SH-SY5Y (cell line): ENCODE results near the gene TIE1.

Experiments
- GATA2 ChIP-seq: IDR thresholded peaks from 2 replicates; pipeline ENCODE4 v1.6.1; 2011; ENCODE audit warnings: mild to moderate bottlenecking, low read depth, low read length
- GATA3 ChIP-seq: IDR thresholded peaks from 2 replicates; pipeline ENCODE4 v1.6.1; 2011; ENCODE audit warnings: low read depth, mild to moderate bottlenecking, low read length, moderate library complexity

GRCh38 chr1:43293176-43293575, 7.6 kb upstream of the TIE1 start:
- TF ChIP-seq GATA2 (no peak), GATA3 (no peak)
